CD4-positive, alpha-beta T cell treated with Interleukin-6 at 100 ng/mL for 8 hours (primary cell): ENCODE results near the gene DARS2.
"Not testable (repeated sequence)": the region's sequence is repeated elsewhere in the genome, so short reads cannot be mapped to it uniquely, and the experiment has no call there.

Experiments
- DNase-seq: peaks from one replicate; pipeline ENCODE4 v3.0.0-alpha.2; 2020; ENCODE audit warnings: mixed read lengths, low spot score

The DARS2 gene

GRCh38 chr1:173824315-173825081, at the start of gene DARS2, which contains the start of gene CENPL:
Gene DARS2, plus strand, starts transcription at chr1:173824673. Its CDS starts 557 bp downstream, at chr1:173825230.
Gene CENPL, minus strand, starts transcription at chr1:173824883. Its CDS starts 13,584 bp downstream, at chr1:173811299.
- DNase-seq = peak; percentile 91

GRCh38 chr1:173775578-173776226, 48.8 kb upstream of the DARS2 start:
- DNase-seq = no peak

GRCh38 chr1:173779936-173780335, 44.5 kb upstream of the DARS2 start:
- DNase-seq = no peak

GRCh38 chr1:173784997-173785396, 39.5 kb upstream of the DARS2 start:
- DNase-seq = no peak

- no peak for DNase-seq
Measured at GRCh38 chr1:173789841-173790240, 34.6 kb upstream of the DARS2 start.

- no peak for DNase-seq
Measured at GRCh38 chr1:173798078-173798477, 26.4 kb upstream of the DARS2 start.

- not testable (repeated sequence) for DNase-seq
Measured at GRCh38 chr1:173799995-173800394, 24.5 kb upstream of the DARS2 start.

GRCh38 chr1:173802961-173803360, 21.5 kb upstream of the DARS2 start:
- DNase-seq = no peak

- DNase-seq = not testable (repeated sequence)
Measured at GRCh38 chr1:173813654-173814053, 10.8 kb upstream of the DARS2 start.

GRCh38 chr1:173818459-173818858, 6.0 kb upstream of the DARS2 start:
- DNase-seq = no peak

GRCh38 chr1:173821680-173822079, 2.8 kb upstream of the DARS2 start:
- no peak for DNase-seq

- DNase-seq = no peak
Measured at GRCh38 chr1:173823781-173824314, 625 bp upstream of the DARS2 start.

GRCh38 chr1:173827611-173828010, 3.1 kb downstream of the DARS2 start:
- no peak for DNase-seq

GRCh38 chr1:173832748-173833147, 8.3 kb downstream of the DARS2 start:
- DNase-seq = no peak

GRCh38 chr1:173852105-173852504, 27.6 kb downstream of the DARS2 start:
- no peak for DNase-seq

- DNase-seq = no peak
Measured at GRCh38 chr1:173853074-173853473, 28.6 kb downstream of the DARS2 start.

GRCh38 chr1:173856014-173856413, 31.5 kb downstream of the DARS2 start:
- DNase-seq = no peak

- no peak for DNase-seq
Measured at GRCh38 chr1:173856903-173857302, 32.4 kb downstream of the DARS2 start.

GRCh38 chr1:173857363-173857917, 33.0 kb downstream of the DARS2 start:
- DNase-seq = no peak

- not testable (repeated sequence) for DNase-seq
Measured at GRCh38 chr1:173859547-173859946, 35.1 kb downstream of the DARS2 start.

- DNase-seq = no peak
Measured at GRCh38 chr1:173860065-173860464, 35.6 kb downstream of the DARS2 start.

GRCh38 chr1:173861731-173862145, 37.3 kb downstream of the DARS2 start:
- DNase-seq = no peak
